Stimulated activated naive CD8-positive, alpha-beta T cell treated with anti-CD3 and anti-CD28 coated beads, Interleukin-15, amount 100 ng/mL, for 72 hours (primary cell): ENCODE measurements around the gene RRH.
"Not testable (repeated sequence)": the region's sequence is repeated elsewhere in the genome, so short reads cannot be mapped to it uniquely, and the experiment has no call there.

Experiments
- ATAC-seq: fragments of 150-1000 bp; cut with Tn5 transposase; 2 replicates; pipeline ENCODE4 v1.10.0; 2021; ENCODE audit warnings: mild to moderate bottlenecking, moderate library complexity
- DNase-seq, 2 donors: peaks; one replicate each; pipeline ENCODE4 v3.0.0; 2021 to 2022
- H3K27ac Mint-ChIP-seq, 2 donors: one replicate each; pipeline ENCODE4 v1.8.0; 2022; ENCODE audit warnings: mild to moderate bottlenecking in 2 of 2, mixed read lengths in 2 of 2, moderate library complexity in 2 of 2
- H3K27me3 Mint-ChIP-seq: one replicate; pipeline ENCODE4 v1.8.0; 2022; ENCODE audit warnings: mixed read lengths
- H3K4me1 Mint-ChIP-seq: one replicate; pipeline ENCODE4 v1.8.0; 2022; ENCODE audit warnings: mild to moderate bottlenecking, mixed read lengths
- H3K4me3 Mint-ChIP-seq, 2 donors: one replicate each; pipeline ENCODE4 v1.8.0; 2022; ENCODE audit warnings: mild to moderate bottlenecking in 2 of 2, mixed read lengths in 2 of 2, moderate library complexity in 1 of 2
- H3K9me3 Mint-ChIP-seq, 2 donors: one replicate each; pipeline ENCODE4 v1.8.0; 2022; ENCODE audit warnings: mixed read lengths in 2 of 2

The RRH gene

DNA sequence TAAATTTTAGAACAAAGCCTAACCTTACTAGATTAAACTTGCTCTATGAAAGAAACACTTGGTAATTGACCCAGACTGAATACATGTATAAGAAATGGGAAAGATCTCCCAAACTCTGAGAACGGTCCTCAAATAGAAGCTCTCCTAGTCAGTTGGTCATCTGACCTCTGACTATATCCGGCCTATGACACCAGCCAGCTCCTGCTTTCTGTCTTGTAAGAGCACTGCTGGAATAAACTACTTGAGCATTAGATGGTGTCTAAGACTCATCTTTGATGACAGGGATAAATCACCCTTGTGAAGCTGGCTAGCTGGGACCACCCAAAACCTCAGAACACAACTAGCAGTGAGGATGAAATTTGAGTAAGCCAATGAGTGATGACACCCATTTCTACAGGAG, 44.3 kb downstream of the RRH start:
- Mint-ChIP-seq H3K27me3 (no peaks in the 10 kb centered on the region), H3K4me1 (no peaks in the 10 kb centered on the region), H3K27ac (no peak overlapping the region), H3K4me3 (no peak overlapping the region), H3K9me3 (peaks cover 0 to 5% of the 10 kb centered on the region in 2 donors)
- ATAC-seq, result no peak
- no peak for DNase-seq

- H3K4me3 Mint-ChIP-seq, result no peak overlapping the region
- H3K9me3 Mint-ChIP-seq, result peaks cover 0 to 5% of the 10 kb centered on the region in 2 donors
- H3K4me1 Mint-ChIP-seq, result no peaks in the 10 kb centered on the region
- H3K27ac Mint-ChIP-seq, result no peak overlapping the region
- no peak for ATAC-seq
- DNase-seq, result no peak
- peaks cover 8% of the 10 kb centered on the region for H3K27me3 Mint-ChIP-seq
These were observed 45.3 kb downstream of the RRH start for GRCh38 chr4:109872950-109873656.

- H3K4me3 Mint-ChIP-seq, result no peak overlapping the region
- H3K27ac Mint-ChIP-seq, result no peak overlapping the region
- ATAC-seq (no peak), DNase-seq (no peak)
- peaks cover 0 to 5% of the 10 kb centered on the region in 2 donors for H3K9me3 Mint-ChIP-seq
- peaks cover 9% of the 10 kb centered on the region for H3K27me3 Mint-ChIP-seq
- no peaks in the 10 kb centered on the region for H3K4me1 Mint-ChIP-seq
These were observed 46.2 kb downstream of the RRH start for GRCh38 chr4:109873791-109874514.

DNA sequence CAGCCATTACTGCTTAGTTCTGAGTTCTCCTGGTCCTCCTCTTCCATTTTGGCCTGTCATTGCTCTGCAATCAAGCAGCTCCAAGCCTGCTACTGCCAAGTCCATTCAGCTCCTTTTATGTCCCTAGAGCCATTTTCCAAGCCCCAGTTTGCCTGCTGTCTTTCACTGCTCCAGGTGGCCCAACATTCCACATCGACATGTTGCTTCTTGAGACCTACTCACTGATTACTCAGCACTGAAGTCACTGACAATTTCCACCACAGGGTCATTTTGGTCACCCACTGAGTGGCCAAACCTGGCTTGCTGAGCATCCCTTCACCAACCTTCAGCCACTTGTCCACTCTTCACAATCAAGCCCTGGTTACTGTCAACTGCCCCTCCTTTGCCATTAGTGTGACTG, 47.3 kb downstream of the RRH start:
- Mint-ChIP-seq H3K4me1 (no peaks in the 10 kb centered on the region), H3K27me3 (peaks cover 17% of the 10 kb centered on the region), H3K27ac (peak overlapping the region in 1 of 2 donors; percentile 68), H3K4me3 (no peak overlapping the region), H3K9me3 (peaks cover 0 to 5% of the 10 kb centered on the region in 2 donors)
- DNase-seq (no peak), ATAC-seq (no peak)

- peak overlapping the region in 1 of 2 donors; percentile 68 for H3K27ac Mint-ChIP-seq
- H3K4me3 Mint-ChIP-seq, result not testable (repeated sequence)
These were observed 47.8 kb downstream of the RRH start for GRCh38 chr4:109875553-109875952.

GRCh38 chr4:109876634-109877265, 49.0 kb downstream of the RRH start:
- no peak for DNase-seq
- Mint-ChIP-seq H3K4me3 (no peak overlapping the region), H3K4me1 (no peaks in the 10 kb centered on the region), H3K27me3 (peaks cover 17% of the 10 kb centered on the region), H3K9me3 (peaks cover 0 to 5% of the 10 kb centered on the region in 2 donors), H3K27ac (no peak overlapping the region)
- no peak for ATAC-seq

More at GRCh38 chr4:109875553-109875952, 47.8 kb downstream of the RRH start:
- H3K4me1 Mint-ChIP-seq, H3K9me3 Mint-ChIP-seq, DNase-seq, ATAC-seq: not testable (repeated sequence)
- H3K27me3 Mint-ChIP-seq, result peaks cover 17% of the 10 kb centered on the region

DNA sequence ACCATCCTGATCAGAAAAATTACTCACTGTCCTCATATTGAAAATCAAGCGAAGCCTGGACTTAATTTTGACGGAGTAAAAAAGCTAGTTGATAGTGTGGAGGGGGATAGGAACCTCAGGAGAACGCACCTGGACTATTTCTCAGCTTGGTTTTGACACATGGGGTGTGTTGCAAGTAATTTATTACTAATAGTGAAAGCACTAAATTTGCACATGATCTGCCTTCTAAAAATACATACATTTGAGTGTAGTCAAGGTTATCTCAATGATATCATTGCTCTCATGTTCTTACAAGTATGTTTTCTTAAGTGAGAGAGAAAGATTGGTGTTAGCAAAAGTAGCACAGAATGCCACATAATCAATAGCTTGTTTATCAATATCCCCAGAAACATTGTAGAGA, 49.6 kb downstream of the RRH start:
- Mint-ChIP-seq H3K27me3 (peaks cover 17% of the 10 kb centered on the region), H3K4me1 (no peaks in the 10 kb centered on the region), H3K9me3 (peaks cover 0 to 5% of the 10 kb centered on the region in 2 donors), H3K4me3 (no peak overlapping the region), H3K27ac (no peak overlapping the region)
- no peak for DNase-seq
- ATAC-seq, result no peak

- no peaks in the 10 kb centered on the region for H3K4me1 Mint-ChIP-seq
- ATAC-seq, result no peak
- H3K27me3 Mint-ChIP-seq, result peaks cover 17% of the 10 kb centered on the region
- DNase-seq, result no peak
- H3K9me3 Mint-ChIP-seq, result peaks cover 0 to 5% of the 10 kb centered on the region in 2 donors
- H3K27ac Mint-ChIP-seq, result no peak overlapping the region
- H3K4me3 Mint-ChIP-seq, result no peak overlapping the region
These were observed 50.6 kb downstream of the RRH start for GRCh38 chr4:109878355-109878754.

DNA sequence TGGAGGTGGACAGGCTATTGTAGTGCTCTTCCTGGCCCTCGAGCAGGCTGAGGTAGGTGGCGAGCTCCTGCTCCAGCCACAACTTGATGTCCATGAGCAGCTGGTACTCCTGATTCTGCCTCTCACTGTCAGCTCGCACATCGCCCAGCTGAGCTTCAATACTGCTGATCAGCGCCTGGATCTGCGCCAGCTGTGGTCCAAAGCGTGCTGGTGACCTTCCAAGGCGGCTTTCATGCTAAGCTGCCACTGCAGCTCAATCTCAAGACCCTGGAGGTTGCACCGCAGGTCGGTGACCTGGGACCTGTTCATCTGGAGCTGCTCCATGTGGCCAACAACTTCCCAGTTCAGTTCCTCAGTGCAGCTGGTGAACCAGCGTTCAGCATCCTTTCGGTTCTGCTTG, 51.3 kb downstream of the RRH start:
- Mint-ChIP-seq H3K4me1 (no peaks in the 10 kb centered on the region), H3K4me3 (no peak overlapping the region), H3K27ac (no peak overlapping the region), H3K27me3 (peaks cover 17% of the 10 kb centered on the region), H3K9me3 (peaks cover 0 to 5% of the 10 kb centered on the region in 2 donors)
- no peak for DNase-seq
- ATAC-seq, result no peak

- H3K4me1 Mint-ChIP-seq, result no peaks in the 10 kb centered on the region
- no peak overlapping the region for H3K27ac Mint-ChIP-seq
- DNase-seq (no peak), ATAC-seq (no peak)
- H3K9me3 Mint-ChIP-seq, result peaks cover 0 to 5% of the 10 kb centered on the region in 2 donors
- H3K4me3 Mint-ChIP-seq, result no peak overlapping the region
- H3K27me3 Mint-ChIP-seq, result peaks cover 17% of the 10 kb centered on the region
These were observed 52.0 kb downstream of the RRH start for GRCh38 chr4:109879636-109880314.

DNA sequence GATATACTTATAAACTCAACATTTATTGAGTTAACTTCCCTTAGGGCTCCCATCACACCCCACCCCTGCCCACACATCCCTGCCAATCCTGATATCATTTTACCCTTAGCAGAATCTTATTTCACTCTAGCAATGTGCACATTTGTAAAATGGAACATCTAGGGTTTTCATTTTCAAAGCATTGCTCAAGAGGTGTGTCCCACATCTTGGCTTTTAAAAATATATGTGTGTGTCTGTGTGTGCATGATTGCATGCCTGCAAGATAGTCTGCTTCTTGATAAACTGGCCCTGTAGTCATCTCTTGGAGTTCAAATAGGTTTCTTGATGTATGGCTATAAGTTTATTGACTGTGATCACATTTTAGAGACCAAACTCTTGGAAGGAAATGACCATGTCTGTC, 58.5 kb downstream of the RRH start:
- no peaks in the 10 kb centered on the region for H3K4me1 Mint-ChIP-seq
- no peak for ATAC-seq
- H3K27ac Mint-ChIP-seq, result no peak overlapping the region
- H3K9me3 Mint-ChIP-seq, result no peaks in the 10 kb centered on the region
- no peak for DNase-seq
- H3K4me3 Mint-ChIP-seq, result no peak overlapping the region
- H3K27me3 Mint-ChIP-seq, result no peaks in the 10 kb centered on the region

- no peaks in the 10 kb centered on the region for H3K27me3 Mint-ChIP-seq
- peaks cover 0 to 3% of the 10 kb centered on the region in 2 donors for H3K9me3 Mint-ChIP-seq
- no peaks in the 10 kb centered on the region for H3K4me1 Mint-ChIP-seq
- H3K4me3 Mint-ChIP-seq, result no peak overlapping the region
- ATAC-seq (no peak), DNase-seq (no peak)
- H3K27ac Mint-ChIP-seq, result no peak overlapping the region
These were observed 59.3 kb downstream of the RRH start for GRCh38 chr4:109887071-109887470.

GRCh38 chr4:109890076-109890475, 62.3 kb downstream of the RRH start:
- Mint-ChIP-seq H3K9me3 (peaks cover 4 to 6% of the 10 kb centered on the region in 2 donors), H3K4me3 (no peak overlapping the region), H3K4me1 (no peaks in the 10 kb centered on the region), H3K27me3 (no peaks in the 10 kb centered on the region), H3K27ac (no peak overlapping the region)
- DNase-seq (no peak), ATAC-seq (no peak)
